DMS 273 treated with DMSO at 0.1 percent for 48 hours (cell line): ENCODE results near the gene NGEF.

Experiments used
- DNase-seq: peaks from one replicate; lab custom pipeline; 2025; lab: John Stamatoyannopoulos, UW

The NGEF gene

GRCh38 chr2:233044974-233045605, 32.0 kb upstream of the NGEF start:
- no peak for DNase-seq

GRCh38 chr2:233042549-233042948, 29.5 kb upstream of the NGEF start:
- DNase-seq = no peak

- no peak for DNase-seq
These were observed 28.8 kb upstream of the NGEF start for GRCh38 chr2:233041722-233042323.

GRCh38 chr2:233040571-233040970, 27.5 kb upstream of the NGEF start:
- DNase-seq = no peak

GRCh38 chr2:233039846-233040530, 26.9 kb upstream of the NGEF start:
- no peak for DNase-seq

GRCh38 chr2:233039212-233039845, 26.3 kb upstream of the NGEF start:
- no peak for DNase-seq

- no peak for DNase-seq
These were observed 24.0 kb upstream of the NGEF start for GRCh38 chr2:233037078-233037477.

- DNase-seq = no peak
These were observed 23.2 kb upstream of the NGEF start for GRCh38 chr2:233036162-233036838.

GRCh38 chr2:233035426-233036161, 22.5 kb upstream of the NGEF start:
- no peak for DNase-seq

- no peak for DNase-seq
These were observed 21.2 kb upstream of the NGEF start for GRCh38 chr2:233034091-233034882.

- no peak for DNase-seq
These were observed 20.6 kb upstream of the NGEF start for GRCh38 chr2:233033672-233034071.

- DNase-seq = no peak
These were observed 19.7 kb upstream of the NGEF start, which contains the start of gene NEU2 for GRCh38 chr2:233032551-233033320. Gene NEU2 (plus strand): TSS chr2:233032672. CDS start chr2:233032672, 0 bp downstream.

GRCh38 chr2:233031556-233032500, 18.8 kb upstream of the NGEF start:
- no peak for DNase-seq

- no peak for DNase-seq
These were observed 16.3 kb upstream of the NGEF start for GRCh38 chr2:233029321-233029720.

- DNase-seq = no peak
These were observed 13.2 kb upstream of the NGEF start for GRCh38 chr2:233026198-233026813.

- no peak for DNase-seq
These were observed 12.7 kb upstream of the NGEF start for GRCh38 chr2:233025706-233026105.

GRCh38 chr2:233023761-233024410, 10.8 kb upstream of the NGEF start:
- no peak for DNase-seq
